IMR-90 (cell line): ENCODE measurements around the gene IZUMO2.

Experiments
- FOS ChIP-seq: fragments of 150-350 bp; IDR thresholded peaks from 2 replicates; pipeline ENCODE4 v1.6.1; 2016; ENCODE audit warnings: low read depth, low read length
- MAZ ChIP-seq: IDR thresholded peaks from 2 replicates; pipeline ENCODE4 v1.6.1; 2012; ENCODE audit warnings: low read depth, mild to moderate bottlenecking, low read length, improper control_type of control experiment, moderate library complexity, borderline replicate concordance
- POLR2A ChIP-seq: IDR thresholded peaks from 2 replicates; pipeline ENCODE4 v1.6.1; 2012; ENCODE audit warnings: mild to moderate bottlenecking, low read depth, low read length
- TF ChIP-seq, protein P1 (sequence below): conservative IDR thresholded peaks from 2 replicates; pipeline ENCODE4 v1.5.1; 2012; ENCODE audit warnings: mild to moderate bottlenecking, low read depth, low read length, improper control_type of control experiment
- TF ChIP-seq, protein P2 (sequence below): fragments of 150-350 bp; IDR thresholded peaks from 2 replicates; pipeline ENCODE4 v1.6.1; 2017; ENCODE audit warnings: mild to moderate bottlenecking, antibody characterized with exemption, low read length, low read depth

DNA sequence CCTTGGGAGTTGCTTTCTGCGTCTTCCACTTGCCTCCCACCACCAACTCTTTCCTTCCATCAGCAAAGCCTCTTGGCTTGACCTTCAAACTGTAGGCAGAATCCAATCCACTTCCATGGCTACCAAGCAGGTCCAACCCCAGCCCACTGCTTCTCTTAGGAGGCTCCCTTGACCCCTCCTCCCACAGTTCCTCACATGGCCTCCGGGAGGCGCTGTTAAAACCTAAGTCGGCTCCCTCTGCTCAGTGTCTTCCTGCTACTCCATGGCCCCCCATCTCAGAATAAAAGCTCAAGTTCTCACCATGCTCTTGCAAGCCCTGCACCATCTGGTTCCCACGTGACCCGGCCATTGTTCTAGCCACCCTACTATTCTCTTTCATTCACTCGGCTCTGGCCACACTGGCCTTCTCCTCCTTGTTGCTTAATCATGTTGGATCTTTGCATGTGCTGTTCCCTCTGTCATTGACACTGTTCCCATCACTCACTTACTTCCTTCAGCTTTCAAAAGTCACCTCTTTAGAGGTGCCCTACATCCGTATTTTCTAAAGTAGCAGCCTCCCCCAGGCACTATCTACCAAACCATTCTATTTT, 7.5 kb downstream of the IZUMO2 start:
- TF ChIP-seq MAZ, result no peak
- TF ChIP-seq, protein P1, sequence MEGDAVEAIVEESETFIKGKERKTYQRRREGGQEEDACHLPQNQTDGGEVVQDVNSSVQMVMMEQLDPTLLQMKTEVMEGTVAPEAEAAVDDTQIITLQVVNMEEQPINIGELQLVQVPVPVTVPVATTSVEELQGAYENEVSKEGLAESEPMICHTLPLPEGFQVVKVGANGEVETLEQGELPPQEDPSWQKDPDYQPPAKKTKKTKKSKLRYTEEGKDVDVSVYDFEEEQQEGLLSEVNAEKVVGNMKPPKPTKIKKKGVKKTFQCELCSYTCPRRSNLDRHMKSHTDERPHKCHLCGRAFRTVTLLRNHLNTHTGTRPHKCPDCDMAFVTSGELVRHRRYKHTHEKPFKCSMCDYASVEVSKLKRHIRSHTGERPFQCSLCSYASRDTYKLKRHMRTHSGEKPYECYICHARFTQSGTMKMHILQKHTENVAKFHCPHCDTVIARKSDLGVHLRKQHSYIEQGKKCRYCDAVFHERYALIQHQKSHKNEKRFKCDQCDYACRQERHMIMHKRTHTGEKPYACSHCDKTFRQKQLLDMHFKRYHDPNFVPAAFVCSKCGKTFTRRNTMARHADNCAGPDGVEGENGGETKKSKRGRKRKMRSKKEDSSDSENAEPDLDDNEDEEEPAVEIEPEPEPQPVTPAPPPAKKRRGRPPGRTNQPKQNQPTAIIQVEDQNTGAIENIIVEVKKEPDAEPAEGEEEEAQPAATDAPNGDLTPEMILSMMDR, result no peak
- TF ChIP-seq, protein P2, sequence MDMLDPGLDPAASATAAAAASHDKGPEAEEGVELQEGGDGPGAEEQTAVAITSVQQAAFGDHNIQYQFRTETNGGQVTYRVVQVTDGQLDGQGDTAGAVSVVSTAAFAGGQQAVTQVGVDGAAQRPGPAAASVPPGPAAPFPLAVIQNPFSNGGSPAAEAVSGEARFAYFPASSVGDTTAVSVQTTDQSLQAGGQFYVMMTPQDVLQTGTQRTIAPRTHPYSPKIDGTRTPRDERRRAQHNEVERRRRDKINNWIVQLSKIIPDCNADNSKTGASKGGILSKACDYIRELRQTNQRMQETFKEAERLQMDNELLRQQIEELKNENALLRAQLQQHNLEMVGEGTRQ, result no peak
- no peak for TF ChIP-seq FOS
- TF ChIP-seq POLR2A, result no peak
